Transverse colon (tissue), 4 donors: Measurements from ENCODE around the gene NAALAD2.
"Not testable (repeated sequence)": the region's sequence is repeated elsewhere in the genome, so short reads cannot be mapped to it uniquely, and the experiment has no call there.

ENCODE experiments used
- CTCF ChIP-seq, 5 experiments: fragments of 200-600 bp in 3 of 5; fragments of 450-650 bp in 2 of 5; sonication (generic) in 3 of 5; IDR thresholded peaks; 1 replicate in 2 of 5; 2 replicates in 3 of 5; pipeline ENCODE4 v1.5.1; 2016 to 2017; ENCODE audit warnings: antibody characterized with exemption in 5 of 5, inconsistent platforms in 3 of 5, mild to moderate bottlenecking in 2 of 5, moderate library complexity in 1 of 5
- POLR2A ChIP-seq: fragments of 450-650 bp; IDR thresholded peaks from one replicate; pipeline ENCODE4 v1.6.1; 2016; ENCODE audit warnings: antibody characterized with exemption, mild to moderate bottlenecking, moderate library complexity
- POLR2AphosphoS5 ChIP-seq, 3 donors: sonication (generic); formaldehyde crosslinking; IDR thresholded peaks; one replicate each; pipeline ENCODE4 v1.6.1; 2016; ENCODE audit warnings: antibody characterized with exemption in 3 of 3

GRCh38 chr11:90088731-90089130 is 45.7 kb upstream of the NAALAD2 start:
- TF ChIP-seq POLR2A; CTCF (IDR thresholded peaks at IDR 0.05); POLR2AphosphoS5 (IDR thresholded peaks at IDR 0.05): not testable (repeated sequence)
